ENCODE data around the gene PLEK.
"Not testable (repeated sequence)": the region's sequence is repeated elsewhere in the genome, so short reads cannot be mapped to it uniquely, and the experiment has no call there.

The PLEK gene

DNA sequence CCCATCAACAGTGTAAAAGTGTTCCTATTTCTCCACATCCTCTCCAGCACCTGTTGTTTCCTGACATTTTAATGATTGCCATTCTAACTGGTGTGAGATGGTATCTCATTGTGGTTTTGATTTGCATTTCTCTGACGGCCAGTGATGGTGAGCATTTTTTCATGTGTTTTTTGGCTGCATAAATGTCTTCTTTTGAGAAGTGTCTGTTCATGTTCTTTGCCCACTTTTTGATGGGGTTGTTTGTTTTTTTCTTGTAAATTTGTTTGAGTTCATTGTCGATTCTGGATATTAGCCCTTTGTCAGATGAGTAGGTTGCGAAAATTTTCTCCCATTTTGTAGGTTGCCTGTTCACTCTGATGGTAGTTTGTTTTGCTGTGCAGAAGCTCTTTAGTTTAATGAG, 81.3 kb downstream of the PLEK start:
- not testable (repeated sequence) for H3K27me3 ChIP-seq (ENCODE audit: control insufficient read depth in 1 of 2, insufficient read depth in 2 of 2, low read length in 2 of 2); H3K9ac ChIP-seq (ENCODE audit: low read length in 2 of 2); H3K4me3 ChIP-seq (ENCODE audit: low read length in 2 of 2); H3K36me3 ChIP-seq (ENCODE audit: control insufficient read depth in 2 of 2, insufficient read depth in 2 of 2, low read length in 2 of 2); H3K27ac ChIP-seq (ENCODE audit: low read length); H3K9me3 ChIP-seq (ENCODE audit: control insufficient read depth in 2 of 2, low read length in 2 of 2); H3K4me1 ChIP-seq (ENCODE audit: control insufficient read depth, insufficient read depth, low read length)

Data from stomach smooth muscle (tissue), 2 donors.